Neural cell (in vitro differentiated cells): Measurements from ENCODE around the gene ANKRD28. TPM values are rescaled to one million over a fixed set of nuclear protein-coding genes. Genes with fewer than 3 reads are reported as not detected.

ENCODE experiments used
- H2AFZ ChIP-seq: fragments of 200-600, 300-800 bp; sonication (generic), shearing (Covaris generic); 2 replicates; pipeline ENCODE4 v1.6.0; 2014; ENCODE audit warnings: low read depth, mild to moderate bottlenecking, antibody characterized with exemption, low read length, moderate library complexity
- H3F3A ChIP-seq: fragments of 200-600 bp; shearing (Covaris generic); 2 replicates; pipeline ENCODE4 v1.6.1; 2016; ENCODE audit warnings: mild to moderate bottlenecking, moderate library complexity, mixed read lengths, antibody characterized with exemption, low read length; ENCODE audit not compliant: insufficient read depth, poor library complexity, severe bottlenecking
- H3K27ac ChIP-seq: fragments of 200-600, 300-800 bp; sonication (generic), shearing (Covaris generic); 2 replicates; pipeline ENCODE4 v1.5.1; 2014; ENCODE audit warnings: mild to moderate bottlenecking, low read length, moderate library complexity
- H3K27me3 ChIP-seq: fragments of 300-800, 200-600 bp; sonication (generic), shearing (Covaris generic); 2 replicates; pipeline ENCODE4 v1.6.0; 2014; ENCODE audit warnings: mild to moderate bottlenecking, low read depth, low read length, moderate library complexity; ENCODE audit not compliant: insufficient read depth
- H3K36me3 ChIP-seq: fragments of 300-800, 200-600 bp; sonication (generic), shearing (Covaris generic); 2 replicates; pipeline ENCODE4 v1.5.1; 2014; ENCODE audit warnings: mild to moderate bottlenecking, antibody characterized with exemption, low read length, moderate library complexity; ENCODE audit not compliant: insufficient read depth
- H3K4me2 ChIP-seq: fragments of 300-800, 200-600 bp; sonication (generic), shearing (Covaris generic); 2 replicates; pipeline ENCODE4 v1.6.0; 2014; ENCODE audit warnings: mild to moderate bottlenecking, low read length
- H3K4me3 ChIP-seq: fragments of 300-800, 200-600 bp; sonication (generic), shearing (Covaris generic); 2 replicates; pipeline ENCODE4 v1.5.1; 2014; ENCODE audit warnings: mild to moderate bottlenecking, low read length, moderate library complexity
- H3K79me2 ChIP-seq: fragments of 200-600 bp; shearing (Covaris generic); replicated peaks from 2 replicates; pipeline ENCODE4 v1.6.0; 2014; ENCODE audit warnings: mild to moderate bottlenecking, low read length, moderate library complexity; ENCODE audit not compliant: insufficient read depth
- H3K9ac ChIP-seq: fragments of 300-800, 200-600 bp; sonication (generic), shearing (Covaris generic); 2 replicates; pipeline ENCODE4 v1.6.1; 2016; ENCODE audit warnings: mild to moderate bottlenecking, low read length, mixed read lengths
- H3K9me2 ChIP-seq: fragments of 200-600 bp; shearing (Covaris generic); 2 replicates; pipeline ENCODE4 v1.6.1; 2016; ENCODE audit warnings: mild to moderate bottlenecking, low read length, mixed read lengths; ENCODE audit not compliant: insufficient read depth
- H3K9me3 ChIP-seq: fragments of 200-600, 300-800 bp; sonication (generic), shearing (Covaris generic); 2 replicates; pipeline ENCODE4 v1.6.1; 2016; ENCODE audit warnings: mild to moderate bottlenecking, mixed run types, low read length, moderate library complexity, mixed read lengths
- H4K20me1 ChIP-seq: fragments of 200-600 bp; shearing (Covaris generic); 2 replicates; pipeline ENCODE4 v1.6.1; 2016; ENCODE audit warnings: mild to moderate bottlenecking, mixed run types; ENCODE audit not compliant: insufficient read depth
- CTCF ChIP-seq: fragments of 450-650 bp; IDR thresholded peaks from 2 replicates; pipeline ENCODE4 v1.5.1; 2014; ENCODE audit warnings: antibody characterized with exemption, mild to moderate bottlenecking, moderate library complexity; ENCODE audit not compliant: poor library complexity, severe bottlenecking
- EP300 ChIP-seq: fragments of 450-650 bp; conservative IDR thresholded peaks from 2 replicates; pipeline ENCODE4 v1.6.1; 2014; ENCODE audit warnings: antibody characterized with exemption, mild to moderate bottlenecking, moderate library complexity; ENCODE audit not compliant: poor library complexity, severe bottlenecking
- EZH2 ChIP-seq: fragments of 200-600, 300-800 bp; shearing (Covaris generic), sonication (generic); IDR thresholded peaks from 2 replicates; pipeline ENCODE4 v1.6.1; 2014; ENCODE audit warnings: antibody characterized with exemption, low read length, borderline replicate concordance, mild to moderate bottlenecking; ENCODE audit not compliant: insufficient read depth, poor library complexity, severe bottlenecking
- MXI1 ChIP-seq: fragments of 450-650 bp; conservative IDR thresholded peaks from 2 replicates; pipeline ENCODE4 v1.6.1; 2014; ENCODE audit warnings: antibody characterized with exemption, mild to moderate bottlenecking; ENCODE audit not compliant: poor library complexity, severe bottlenecking
- POLR2AphosphoS5 ChIP-seq: IDR thresholded peaks from 2 replicates; pipeline ENCODE4 v1.6.1; 2012
- RAD21 ChIP-seq: fragments of 450-650 bp; conservative IDR thresholded peaks from 2 replicates; pipeline ENCODE4 v1.6.1; 2014; ENCODE audit warnings: antibody characterized with exemption, mild to moderate bottlenecking, moderate library complexity
- REST ChIP-seq: IDR thresholded peaks from 2 replicates; pipeline ENCODE4 v1.6.1; 2012; ENCODE audit warnings: borderline replicate concordance
- SMC3 ChIP-seq: fragments of 450-650 bp; conservative IDR thresholded peaks from 2 replicates; pipeline ENCODE4 v1.6.1; 2014; ENCODE audit warnings: antibody characterized with exemption, mild to moderate bottlenecking, moderate library complexity; ENCODE audit not compliant: poor library complexity
- TAF1 ChIP-seq: IDR thresholded peaks from 2 replicates; pipeline ENCODE4 v1.6.1; 2012; ENCODE audit warnings: low read depth
- polyA plus RNA-seq: library from polyadenylated mRNA; depleted of rRNA; stranded (reverse); fragments of >200 nt; gene quantifications from 2 replicates; pipeline ENCODE4 v1.2.3, GENCODE V29; 2014

The ANKRD28 gene
- polyA plus RNA-seq, 1 donor from 2014 or later = 101 TPM

- Histone ChIP-seq H4K20me1 (no peaks in the 10 kb centered on the region), H3K9me2 (no peaks in the 10 kb centered on the region), H3K79me2 (no peaks in the 10 kb centered on the region), H3K27ac (no peak overlapping the region), H3K9me3 (no peaks in the 10 kb centered on the region), H3K27me3 (no peaks in the 10 kb centered on the region), H2AFZ (no peak overlapping the region), H3K4me3 (no peak overlapping the region), H3K36me3 (peaks cover 9% of the 10 kb centered on the region), H3F3A (no peaks in the 10 kb centered on the region), H3K4me2 (no peak overlapping the region), H3K9ac (no peak overlapping the region)
- no peak for TF ChIP-seq SMC3
- TF ChIP-seq REST = no peak
- no peak for TF ChIP-seq MXI1
- TF ChIP-seq EP300 = no peak
- no peak for TF ChIP-seq POLR2AphosphoS5
- TF ChIP-seq EZH2 = no peak
- TF ChIP-seq TAF1 = no peak
Measured at GRCh38 chr3:15716178-15716577, 81.6 kb downstream of the ANKRD28 start.

- Histone ChIP-seq H3K27ac (no peak overlapping the region), H4K20me1 (no peaks in the 10 kb centered on the region), H3F3A (no peaks in the 10 kb centered on the region), H3K9ac (no peak overlapping the region), H3K36me3 (no peaks in the 10 kb centered on the region), H3K4me3 (no peak overlapping the region), H3K79me2 (no peaks in the 10 kb centered on the region), H3K9me2 (no peaks in the 10 kb centered on the region), H2AFZ (no peak overlapping the region), H3K4me2 (no peak overlapping the region), H3K27me3 (no peaks in the 10 kb centered on the region), H3K9me3 (no peaks in the 10 kb centered on the region)
- TF ChIP-seq MXI1 = no peak
- no peak for TF ChIP-seq CTCF
- no peak for TF ChIP-seq SMC3
- no peak for TF ChIP-seq EP300
- TF ChIP-seq TAF1 = no peak
- TF ChIP-seq RAD21 = no peak
- TF ChIP-seq POLR2AphosphoS5 = no peak
- no peak for TF ChIP-seq EZH2
- no peak for TF ChIP-seq REST
Measured at GRCh38 chr3:15714448-15714847, 83.3 kb downstream of the ANKRD28 start.
